ENCODE data around the gene MTARC2. TPM values are rescaled to one million over a fixed set of nuclear protein-coding genes. Genes with fewer than 3 reads are reported as not detected.

Gene MTARC2
- total RNA-seq, 6 experiments from 2014 or later = 41.8 to 140 (median 86.6) TPM

- Histone ChIP-seq H3K9me3 (no peaks in the 10 kb centered on the region), H3K27me3 (no peaks in the 10 kb centered on the region), H3K4me3 (no peak overlapping the region), H3K27ac (no peak overlapping the region), H3K36me3 (peaks cover 0 to 10% (median 4%) of the 10 kb centered on the region in 4 donors), H3K4me1 (peaks cover 0 to 27% (median 8%) of the 10 kb centered on the region in 4 donors)
- intact Hi-C loops (cut with DNase I) = no loop called here
- 50% methylated on average over 5 of the region's 6 CpGs for WGBS (ENCODE audit: insufficient coverage, low coverage, low lambda C conversion rate, missing lambda C conversion rate)
- no peak for TF ChIP-seq CTCF (IDR thresholded peaks at IDR 0.05)
- TF ChIP-seq POLR2A (IDR thresholded peaks at IDR 0.05) = no peak
- no peak for DNase-seq
- ATAC-seq = no peak
Measured at GRCh38 chr1:220701974-220702373, 46.1 kb upstream of the MTARC2 start.

- WGBS (ENCODE audit: insufficient coverage, low coverage, low lambda C conversion rate, missing lambda C conversion rate) = 34% methylated on average over 3 of the region's 5 CpGs
- Histone ChIP-seq H3K27ac (no peak overlapping the region), H3K9me3 (no peaks in the 10 kb centered on the region), H3K4me1 (peaks cover 0 to 26% (median 6%) of the 10 kb centered on the region in 4 donors), H3K4me3 (no peak overlapping the region), H3K27me3 (no peaks in the 10 kb centered on the region), H3K36me3 (peaks cover 0 to 7% (median 2%) of the 10 kb centered on the region in 4 donors)
- TF ChIP-seq POLR2A (IDR thresholded peaks at IDR 0.05) (no peak), CTCF (IDR thresholded peaks at IDR 0.05) (no peak)
- ATAC-seq (peak in 3 of 4 donors; percentile 32 to 46 (median 39)), DNase-seq (no peak)
- intact Hi-C loops (cut with DNase I) = no loop called here
Measured at GRCh38 chr1:220702733-220703270, 45.3 kb upstream of the MTARC2 start.

- no peak overlapping the region for H3K27ac ChIP-seq
- H3K9me3 ChIP-seq = no peaks in the 10 kb centered on the region
- TF ChIP-seq POLR2A (IDR thresholded peaks at IDR 0.05) (no peak), CTCF (IDR thresholded peaks at IDR 0.05) (no peak)
- intact Hi-C loops (cut with DNase I) = no loop called here
- WGBS (ENCODE audit: insufficient coverage, low coverage, low lambda C conversion rate, missing lambda C conversion rate) = 67% methylated on average over 4 of the region's 4 CpGs
- H3K4me1 ChIP-seq = peaks cover 0 to 21% (median 5%) of the 10 kb centered on the region in 4 donors
- H3K4me3 ChIP-seq = no peak overlapping the region
- H3K27me3 ChIP-seq = no peaks in the 10 kb centered on the region
- no peak for DNase-seq
- H3K36me3 ChIP-seq = peaks cover 0 to 2% (median 0%) of the 10 kb centered on the region in 4 donors
- no peak for ATAC-seq
Measured at GRCh38 chr1:220703305-220703704, 44.8 kb upstream of the MTARC2 start.

- WGBS (ENCODE audit: insufficient coverage, low coverage, low lambda C conversion rate, missing lambda C conversion rate) = 28% methylated on average over 3 of the region's 7 CpGs
- Histone ChIP-seq H3K9me3 (no peaks in the 10 kb centered on the region), H3K36me3 (no peaks in the 10 kb centered on the region), H3K27ac (no peak overlapping the region), H3K27me3 (no peaks in the 10 kb centered on the region), H3K4me1 (peaks cover 0 to 21% (median 11%) of the 10 kb centered on the region in 4 donors), H3K4me3 (no peak overlapping the region)
- ATAC-seq (peak in 2 of 4 donors; percentile 9 to 14), DNase-seq (no peak)
- no peak for TF ChIP-seq CTCF (IDR thresholded peaks at IDR 0.05)
- TF ChIP-seq POLR2A (IDR thresholded peaks at IDR 0.05) = no peak
- intact Hi-C loops (cut with DNase I) = no loop called here
Measured at GRCh38 chr1:220705782-220706181, 42.3 kb upstream of the MTARC2 start.

Measured in right lobe of liver (tissue), 6 donors.